H1 (cell line): ENCODE measurements around the gene LRRC4C.

Experiments used
- E2F6 ChIP-seq: IDR thresholded peaks from 2 replicates; pipeline ENCODE4 v1.6.1; 2012; ENCODE audit warnings: inconsistent platforms
- GABPA ChIP-seq: IDR thresholded peaks from 2 replicates; pipeline ENCODE4 v1.6.1; 2011; ENCODE audit warnings: mild to moderate bottlenecking, low read length, moderate library complexity, borderline replicate concordance; ENCODE audit not compliant: insufficient read depth
- MAFK ChIP-seq: IDR thresholded peaks from 2 replicates; pipeline ENCODE4 v1.6.1; 2012; ENCODE audit warnings: low read depth, mild to moderate bottlenecking, improper control_type of control experiment, low read length
- MAX ChIP-seq: IDR thresholded peaks from 2 replicates; pipeline ENCODE4 v1.6.1; 2012; ENCODE audit warnings: inconsistent platforms
- ZNF274 ChIP-seq: IDR thresholded peaks from 2 replicates; pipeline ENCODE4 v1.7.0; 2012; ENCODE audit warnings: low read length, borderline replicate concordance; ENCODE audit errors: extremely low read depth
- TF ChIP-seq, protein P1 (sequence below), 3 experiments: IDR thresholded peaks; 1 replicate in 2 of 3; 2 replicates in 1 of 3; pipeline versions ENCODE4 v1.5.1 to v1.6.1; 2011; ENCODE audit warnings: low read length in 3 of 3, mild to moderate bottlenecking in 3 of 3, inconsistent platforms in 2 of 3, low read depth in 1 of 3, moderate library complexity in 1 of 3; ENCODE audit not compliant: insufficient read depth in 1 of 3; ENCODE audit errors: control extremely low read depth in 1 of 3

DNA sequence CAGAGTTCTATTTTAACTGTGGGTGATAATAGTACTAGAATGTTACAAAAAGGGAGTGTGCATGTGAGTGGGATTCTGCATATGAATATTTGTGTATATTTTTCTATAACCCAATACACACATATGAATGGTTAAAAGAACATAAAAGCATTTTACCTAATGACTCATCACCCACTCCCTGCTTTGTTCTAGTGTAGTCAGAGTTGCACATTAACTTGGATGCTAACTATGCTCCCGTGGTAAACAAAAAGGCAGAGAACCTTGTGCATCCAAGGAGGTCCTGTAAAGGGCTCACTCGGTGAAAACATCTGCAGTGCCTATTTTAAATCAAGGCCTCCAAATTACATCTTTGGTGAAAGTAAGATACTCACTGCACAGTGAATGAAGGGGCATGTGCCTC is 1289.4 kb downstream of the LRRC4C start:
- TF ChIP-seq MAFK (no peak), ZNF274 (no peak), E2F6 (no peak), GABPA (no peak), MAX (no peak)
- TF ChIP-seq, protein P1, sequence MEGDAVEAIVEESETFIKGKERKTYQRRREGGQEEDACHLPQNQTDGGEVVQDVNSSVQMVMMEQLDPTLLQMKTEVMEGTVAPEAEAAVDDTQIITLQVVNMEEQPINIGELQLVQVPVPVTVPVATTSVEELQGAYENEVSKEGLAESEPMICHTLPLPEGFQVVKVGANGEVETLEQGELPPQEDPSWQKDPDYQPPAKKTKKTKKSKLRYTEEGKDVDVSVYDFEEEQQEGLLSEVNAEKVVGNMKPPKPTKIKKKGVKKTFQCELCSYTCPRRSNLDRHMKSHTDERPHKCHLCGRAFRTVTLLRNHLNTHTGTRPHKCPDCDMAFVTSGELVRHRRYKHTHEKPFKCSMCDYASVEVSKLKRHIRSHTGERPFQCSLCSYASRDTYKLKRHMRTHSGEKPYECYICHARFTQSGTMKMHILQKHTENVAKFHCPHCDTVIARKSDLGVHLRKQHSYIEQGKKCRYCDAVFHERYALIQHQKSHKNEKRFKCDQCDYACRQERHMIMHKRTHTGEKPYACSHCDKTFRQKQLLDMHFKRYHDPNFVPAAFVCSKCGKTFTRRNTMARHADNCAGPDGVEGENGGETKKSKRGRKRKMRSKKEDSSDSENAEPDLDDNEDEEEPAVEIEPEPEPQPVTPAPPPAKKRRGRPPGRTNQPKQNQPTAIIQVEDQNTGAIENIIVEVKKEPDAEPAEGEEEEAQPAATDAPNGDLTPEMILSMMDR (IDR thresholded peaks at IDR 0.05; ENCODE audit: control extremely low read depth in 1 of 3, insufficient read depth in 1 of 3, low read depth in 1 of 3, low read length in 3 of 3) = no peak
